HCT116 (cell line): ENCODE measurements around the gene KCTD2. TPM values are rescaled to one million over a fixed set of nuclear protein-coding genes. Genes with fewer than 3 reads are reported as not detected.

ENCODE experiments used
- ATAC-seq: fragments of 200-7000 bp; cut with Tn5 transposase; 2 replicates; pipeline ENCODE4 v1.9.1; 2020; ENCODE audit warnings: mild to moderate bottlenecking, moderate library complexity
- BruUV-seq: library from RNA; stranded (reverse); fragments of 400-500 nt; replicated peaks from 2 replicates; lab custom pipeline; 2021; lab: Mats Ljungman, UMichigan
- CTCF ChIA-PET: fragments of 300-600 bp; sonication (Branson Sonifier 250); formaldehyde crosslinking; loops from one replicate; lab custom pipeline; 2021; ENCODE audit warnings: antibody characterized with exemption; lab: Charles Lee
- POLR2A ChIA-PET: fragments of 300-600, 350-600 bp; sonication (Branson Sonifier 250); formaldehyde crosslinking; loops from one replicate; lab custom pipeline; 2021; ENCODE audit warnings: antibody characterized with exemption; lab: Charles Lee
- RAD21 ChIA-PET, 2 experiments: fragments of 300-600 bp; sonication (Branson Sonifier 250); formaldehyde crosslinking; loops; one replicate each; lab custom pipeline; 2023; ENCODE audit warnings: low total read pairs in 2 of 2; ENCODE audit not compliant: uncharacterized antibody in 2 of 2, unreplicated experiment in 2 of 2, low non-redundant PET in 1 of 2; lab: Charles Lee
- DNase-seq: peaks from one replicate; pipeline ENCODE4 v3.0.0-alpha.2; 2010; ENCODE audit warnings: low read depth, low spot score
- H2AFZ ChIP-seq: fragments of 200-600 bp; shearing (Covaris generic), sonication (generic); 2 replicates; pipeline ENCODE4 v1.6.1; 2017; ENCODE audit warnings: low read depth, mixed run types, mixed read lengths, antibody characterized with exemption, low read length; ENCODE audit not compliant: poor library complexity, severe bottlenecking
- H3K27ac ChIP-seq: 2 replicates; pipeline ENCODE4 v1.5.1; 2012; ENCODE audit warnings: low read depth, low read length
- H3K27me3 ChIP-seq: fragments of 200-600 bp; sonication (generic); 2 replicates; pipeline ENCODE4 v1.6.1; 2016; ENCODE audit warnings: mixed run types, low read length, mixed read lengths; ENCODE audit not compliant: insufficient read depth
- H3K36me3 ChIP-seq, 2 experiments: fragments of 200-500 bp in 1 of 2; fragments of 200-600 bp in 1 of 2; sonication (Bioruptor generic) in 1 of 2; sonication (generic) in 1 of 2; 2 replicates each; pipeline versions ENCODE4 v1.5.1 to v1.6.1; 2014 to 2016; ENCODE audit warnings: low read length in 2 of 2, inconsistent platforms in 1 of 2, mixed read lengths in 1 of 2, mixed run types in 1 of 2; ENCODE audit not compliant: insufficient read depth in 2 of 2, control insufficient read depth in 1 of 2
- H3K4me1 ChIP-seq, 2 experiments: fragments of 200-600 bp in 1 of 2; sonication (generic) in 1 of 2; 2 replicates each; pipeline versions ENCODE4 v1.5.1 to v1.6.1; 2012 to 2017; ENCODE audit warnings: low read length in 2 of 2, inconsistent platforms in 1 of 2, mild to moderate bottlenecking in 1 of 2, mixed read lengths in 1 of 2, mixed run types in 1 of 2, moderate library complexity in 1 of 2; ENCODE audit not compliant: insufficient read depth in 2 of 2, control insufficient read depth in 1 of 2
- H3K4me2 ChIP-seq: fragments of 200-600 bp; sonication (generic); 2 replicates; pipeline ENCODE4 v1.6.1; 2017; ENCODE audit warnings: mixed run types, low read length, mixed read lengths
- H3K4me3 ChIP-seq, 2 experiments: fragments of 200-600 bp in 1 of 2; sonication (generic) in 1 of 2; replicated peaks in 1 of 2; 2 replicates each; pipeline ENCODE4 v1.5.1; 2011 to 2016; ENCODE audit warnings: low read length in 2 of 2, control low read depth in 1 of 2, low read depth in 1 of 2, mild to moderate bottlenecking in 1 of 2, mixed read lengths in 1 of 2, mixed run types in 1 of 2
- H3K79me2 ChIP-seq: fragments of 200-600 bp; sonication (generic); 2 replicates; pipeline ENCODE4 v1.6.1; 2017; ENCODE audit warnings: mild to moderate bottlenecking, mixed run types, low read length, moderate library complexity, mixed read lengths; ENCODE audit not compliant: insufficient read depth
- H3K9ac ChIP-seq: fragments of 200-600 bp; sonication (generic); 2 replicates; pipeline ENCODE4 v1.6.1; 2016; ENCODE audit warnings: low read length, mixed read lengths
- H3K9me2 ChIP-seq: fragments of 200-600 bp; sonication (generic), shearing (Covaris generic); 2 replicates; pipeline ENCODE4 v1.6.1; 2017; ENCODE audit warnings: mixed run types, mild to moderate bottlenecking, moderate library complexity; ENCODE audit not compliant: insufficient read depth
- H3K9me3 ChIP-seq, 2 experiments: fragments of 200-500 bp in 1 of 2; fragments of 200-600 bp in 1 of 2; sonication (Bioruptor generic) in 1 of 2; sonication (generic) in 1 of 2; 2 replicates each; pipeline ENCODE4 v1.6.1; 2014 to 2017; ENCODE audit warnings: low read length in 2 of 2, mixed read lengths in 2 of 2, inconsistent platforms in 1 of 2, low read depth in 1 of 2, mild to moderate bottlenecking in 1 of 2, mixed run types in 1 of 2, moderate library complexity in 1 of 2; ENCODE audit not compliant: control insufficient read depth in 1 of 2, insufficient read depth in 1 of 2
- H4K20me1 ChIP-seq: fragments of 200-600 bp; sonication (generic), shearing (Covaris generic); 2 replicates; pipeline ENCODE4 v1.6.1; 2017; ENCODE audit warnings: mixed run types, mild to moderate bottlenecking, moderate library complexity; ENCODE audit not compliant: insufficient read depth
- ATF3 ChIP-seq: IDR thresholded peaks from 2 replicates; pipeline ENCODE4 v1.6.1; 2012
- CBX3 ChIP-seq: IDR thresholded peaks from 2 replicates; pipeline ENCODE4 v1.6.1; 2012; ENCODE audit warnings: low read depth
- CEBPB ChIP-seq: IDR thresholded peaks from 2 replicates; pipeline ENCODE4 v1.6.1; 2012; ENCODE audit warnings: low read depth
- CTCF ChIP-seq, 3 experiments: fragments of 200-600 bp in 1 of 3; sonication (generic) in 1 of 3; IDR thresholded peaks in 2 of 3; conservative IDR thresholded peaks in 1 of 3; 2 replicates each; pipeline ENCODE4 v1.5.1; 2012 to 2017; ENCODE audit warnings: low read depth in 2 of 3, low read length in 2 of 3, antibody characterized with exemption in 1 of 3, borderline replicate concordance in 1 of 3, control low read depth in 1 of 3, mild to moderate bottlenecking in 1 of 3, mixed read lengths in 1 of 3, mixed run types in 1 of 3, moderate library complexity in 1 of 3; ENCODE audit not compliant: insufficient read depth in 1 of 3
- EGR1 ChIP-seq: IDR thresholded peaks from 2 replicates; pipeline ENCODE4 v1.6.1; 2012; ENCODE audit warnings: low read depth
- ELF1 ChIP-seq: IDR thresholded peaks from 2 replicates; pipeline ENCODE4 v1.6.1; 2012; ENCODE audit warnings: low read depth, borderline replicate concordance
- EZH2 ChIP-seq: fragments of 200-600 bp; sonication (generic); IDR thresholded peaks from 2 replicates; pipeline ENCODE4 v1.6.1; 2017; ENCODE audit warnings: antibody characterized with exemption, mixed run types
- EZH2phosphoT487 ChIP-seq: fragments of 200-600 bp; IDR thresholded peaks from 2 replicates; pipeline ENCODE4 v1.6.1; 2018; ENCODE audit warnings: antibody characterized with exemption, borderline replicate concordance
- JUND ChIP-seq: IDR thresholded peaks from 2 replicates; pipeline ENCODE4 v1.6.1; 2012
- MAX ChIP-seq: IDR thresholded peaks from 2 replicates; pipeline ENCODE4 v1.6.1; 2012
- POLR2A ChIP-seq: IDR thresholded peaks from 2 replicates; pipeline ENCODE4 v1.7.0; 2011; ENCODE audit warnings: borderline replicate concordance; ENCODE audit not compliant: insufficient read depth, insufficient read length; ENCODE audit errors: extremely low read depth
- POLR2AphosphoS5 ChIP-seq: IDR thresholded peaks from 2 replicates; pipeline ENCODE4 v1.6.1; 2011; ENCODE audit warnings: mild to moderate bottlenecking, low read depth, low read length, moderate library complexity
- RAD21 ChIP-seq: IDR thresholded peaks from 2 replicates; pipeline ENCODE4 v1.6.1; 2012; ENCODE audit warnings: low read depth, mild to moderate bottlenecking
- SIN3A ChIP-seq: IDR thresholded peaks from 2 replicates; pipeline ENCODE4 v1.6.1; 2012; ENCODE audit warnings: low read depth
- SP1 ChIP-seq: IDR thresholded peaks from 2 replicates; pipeline ENCODE4 v1.6.1; 2012; ENCODE audit warnings: low read depth
- SRF ChIP-seq: IDR thresholded peaks from 2 replicates; pipeline ENCODE4 v1.6.1; 2012; ENCODE audit warnings: low read depth
- TCF7L2 ChIP-seq: IDR thresholded peaks from 2 replicates; pipeline ENCODE4 v1.7.0; 2011; ENCODE audit warnings: borderline replicate concordance, inconsistent platforms; ENCODE audit not compliant: insufficient read depth, insufficient read length; ENCODE audit errors: extremely low read depth
- YY1 ChIP-seq: IDR thresholded peaks from 2 replicates; pipeline ENCODE4 v1.6.1; 2011; ENCODE audit warnings: low read length, low read depth, moderate library complexity, mild to moderate bottlenecking; ENCODE audit not compliant: insufficient replicate concordance; ENCODE audit errors: extremely low read depth
- ZBTB33 ChIP-seq: IDR thresholded peaks from 2 replicates; pipeline ENCODE4 v1.6.1; 2011; ENCODE audit warnings: mild to moderate bottlenecking, low read length, moderate library complexity; ENCODE audit not compliant: insufficient replicate concordance; ENCODE audit errors: extremely low read depth
- ZFX ChIP-seq: fragments of 450-650 bp; IDR thresholded peaks from 2 replicates; pipeline ENCODE4 v1.6.1; 2017
- ZNF274 ChIP-seq: fragments of 200-500 bp; sonication (Bioruptor generic); IDR thresholded peaks from 2 replicates; pipeline ENCODE4 v1.6.1; 2014; ENCODE audit warnings: mild to moderate bottlenecking, low read depth, low read length, inconsistent platforms
- intact Hi-C: fragments of 100-400 bp; cut with micrococcal nuclease; formaldehyde crosslinking; loops from 2 replicates; pipeline ENCODE4 v1.10.0; 2022
- total RNA-seq: library from RNA; stranded (reverse); gene quantifications from one replicate; pipeline ENCODE4 v1.2.1, GENCODE V29; 2021; ENCODE audit not compliant: unreplicated experiment

The KCTD2 gene
- total RNA-seq, 1 experiment from 2014 or later = 23.3 TPM

GRCh38 chr17:75034236-75034908 is 12.7 kb upstream of the KCTD2 start:
- Histone ChIP-seq H2AFZ (peak overlapping the region; percentile 86), H3K9me2 (no peaks in the 10 kb centered on the region), H3K4me1 (peaks cover 45 to 58% of the 10 kb centered on the region in 2 experiments), H3K9ac (peak overlapping the region; percentile 72), H3K4me3 (peak overlapping the region; percentile 46 to 57), H3K9me3 (peaks cover 11 to 17% of the 10 kb centered on the region in 2 experiments; a peak in 2 of 4 replicates), H3K27me3 (no peaks in the 10 kb centered on the region), H3K79me2 (no peaks in the 10 kb centered on the region), H3K36me3 (peaks cover 8 to 12% of the 10 kb centered on the region in 2 experiments), H4K20me1 (no peaks in the 10 kb centered on the region), H3K27ac (peak overlapping the region; percentile 87), H3K4me2 (peak overlapping the region; percentile 86)
- TF ChIP-seq ZFX (0 out of 2 replicates have a peak, but pooled peaks have one; percentile 6), SIN3A (no peak), RAD21 (no peak), CTCF (IDR thresholded peaks at IDR 0.05 in 2 of 3, conservative IDR thresholded peaks at IDR 0.05 in 1 of 3; ENCODE audit: borderline replicate concordance in 1 of 3, insufficient read depth in 1 of 3, low read depth in 2 of 3, low read length in 2 of 3) (peak in 2 of 3 experiments; percentile 7 to 37; a peak in 1 of 6 replicates), ELF1 (no peak), ATF3 (peak; percentile 99), EGR1 (no peak), EZH2phosphoT487 (no peak), EZH2 (no peak), POLR2A (no peak), TCF7L2 (peak; percentile 58), CEBPB (no peak), SP1 (no peak), JUND (no peak), MAX (peak; percentile 95), CBX3 (peak; percentile 97), YY1 (peak; percentile 77), SRF (no peak), ZNF274 (no peak), ZBTB33 (peak; percentile 75), POLR2AphosphoS5 (peak; percentile 11; the same call in 1 of the 2 replicates)
- ChIA-PET RAD21 (interaction anchor here in 1 of 2 experiments (0.6 to 2.5 kb wide), 5 partner anchors 20 to 167 kb away, joined by 3 to 9 read pairs (median 3); partner anchors contain the start of gene SLC16A5), CTCF (interaction anchor here (0.8 to 3.5 kb wide), 13 partner anchors 12 to 236 kb away, joined by 3 to 31 read pairs (median 4); partner anchors contain the start of genes ATP5PD, KCTD2, MIF4GD and SLC16A5), POLR2A (interaction anchor here (0.6 to 2.1 kb wide), 12 partner anchors 9 to 255 kb away, joined by 3 to 13 read pairs (median 6); partner anchors contain the start of genes ARMC7, ATP5PD, FDXR and KCTD2)
- intact Hi-C loops = loop anchor here (2.0 to 5.0 kb wide), 3 partner anchors 72 to 170 kb away; partner anchors contain the start of genes FDXR and NUP85
- no TSS peak for BruUV-seq
- DNase-seq = peak; percentile 93
- peak; percentile 62 for ATAC-seq
